ENCODE results near the gene GABRG3.
"Not testable (repeated sequence)": the region's sequence is repeated elsewhere in the genome, so short reads cannot be mapped to it uniquely, and the experiment has no call there.

Gene GABRG3

GRCh38 chr15:27191515-27191914 is 220.5 kb downstream of the GABRG3 start:
- not testable (repeated sequence) for DNase-seq

- DNase-seq: no peak
These were observed 225.7 kb downstream of the GABRG3 start for GRCh38 chr15:27196691-27197090.

- DNase-seq: no peak
These were observed 230.4 kb downstream of the GABRG3 start for GRCh38 chr15:27201425-27201824.

- DNase-seq: no peak
These were observed 239.2 kb downstream of the GABRG3 start for GRCh38 chr15:27210176-27210575.

GRCh38 chr15:27214032-27214431 is 243.1 kb downstream of the GABRG3 start:
- DNase-seq: no peak

GRCh38 chr15:27214961-27215360 is 244.0 kb downstream of the GABRG3 start:
- no peak for DNase-seq

GRCh38 chr15:27218426-27218825 is 247.4 kb downstream of the GABRG3 start:
- no peak for DNase-seq

GRCh38 chr15:27219636-27220035 is 248.7 kb downstream of the GABRG3 start:
- DNase-seq: no peak

- DNase-seq: no peak
These were observed 249.2 kb downstream of the GABRG3 start for GRCh38 chr15:27220199-27220598.

- no peak for DNase-seq
These were observed 251.5 kb downstream of the GABRG3 start for GRCh38 chr15:27222479-27222878.

GRCh38 chr15:27223179-27223578 is 252.2 kb downstream of the GABRG3 start:
- DNase-seq: no peak

- no peak for DNase-seq
These were observed 260.8 kb downstream of the GABRG3 start for GRCh38 chr15:27231811-27232210.

- no peak for DNase-seq
These were observed 261.9 kb downstream of the GABRG3 start for GRCh38 chr15:27232876-27233275.

GRCh38 chr15:27234593-27234992 is 263.6 kb downstream of the GABRG3 start:
- no peak for DNase-seq

GRCh38 chr15:27235161-27235560 is 264.2 kb downstream of the GABRG3 start:
- no peak for DNase-seq

- no peak for DNase-seq
These were observed 264.7 kb downstream of the GABRG3 start for GRCh38 chr15:27235681-27236080.

GRCh38 chr15:27237319-27237939 is 266.4 kb downstream of the GABRG3 start:
- DNase-seq: no peak

GRCh38 chr15:27238209-27238608 is 267.2 kb downstream of the GABRG3 start:
- DNase-seq: no peak

GRCh38 chr15:27238707-27239423 is 267.9 kb downstream of the GABRG3 start:
- DNase-seq: no peak

GRCh38 chr15:27241943-27242342 is 271.0 kb downstream of the GABRG3 start:
- no peak for DNase-seq

GRCh38 chr15:27244047-27244446 is 273.1 kb downstream of the GABRG3 start:
- DNase-seq: no peak

- no peak for DNase-seq
These were observed 277.3 kb downstream of the GABRG3 start for GRCh38 chr15:27248251-27248650.

GRCh38 chr15:27249046-27249759 is 278.2 kb downstream of the GABRG3 start:
- no peak for DNase-seq

- DNase-seq: no peak
These were observed 278.8 kb downstream of the GABRG3 start for GRCh38 chr15:27249760-27250109.

Data from stimulated activated naive CD4-positive, alpha-beta T cell treated with Interleukin-2 at 50 U/mL for 16 hours (primary cell).